PC-9 (cell line): ENCODE measurements around the gene FAM120B.

Experiments
- EZH2 ChIP-seq: fragments of 200-600 bp; sonication (generic); IDR thresholded peaks from 2 replicates; pipeline ENCODE4 v1.8.0; 2017; ENCODE audit warnings: antibody characterized with exemption, low read depth
- TF ChIP-seq, protein P1 (sequence below): fragments of 200-600 bp; sonication (generic); conservative IDR thresholded peaks from 2 replicates; pipeline ENCODE4 v1.6.1; 2017; ENCODE audit warnings: mixed run types, antibody characterized with exemption, mild to moderate bottlenecking, moderate library complexity

DNA sequence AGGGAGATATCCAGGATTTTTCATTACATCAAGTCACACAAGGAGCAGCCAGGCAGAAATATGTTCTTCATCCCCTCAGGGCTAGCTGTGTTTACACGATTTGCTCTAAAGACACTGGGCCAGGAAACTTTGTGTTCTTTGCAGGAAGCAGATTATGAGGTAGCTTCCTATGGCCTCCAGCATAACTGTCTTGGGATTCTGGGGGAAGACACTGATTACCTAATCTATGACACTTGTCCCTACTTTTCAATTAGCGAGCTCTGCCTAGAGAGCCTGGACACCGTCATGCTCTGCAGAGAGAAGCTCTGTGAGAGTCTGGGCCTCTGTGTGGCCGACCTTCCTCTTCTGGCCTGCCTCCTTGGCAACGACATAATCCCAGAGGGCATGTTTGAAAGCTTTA, 11.2 kb downstream of the FAM120B start:
- TF ChIP-seq, protein P1, sequence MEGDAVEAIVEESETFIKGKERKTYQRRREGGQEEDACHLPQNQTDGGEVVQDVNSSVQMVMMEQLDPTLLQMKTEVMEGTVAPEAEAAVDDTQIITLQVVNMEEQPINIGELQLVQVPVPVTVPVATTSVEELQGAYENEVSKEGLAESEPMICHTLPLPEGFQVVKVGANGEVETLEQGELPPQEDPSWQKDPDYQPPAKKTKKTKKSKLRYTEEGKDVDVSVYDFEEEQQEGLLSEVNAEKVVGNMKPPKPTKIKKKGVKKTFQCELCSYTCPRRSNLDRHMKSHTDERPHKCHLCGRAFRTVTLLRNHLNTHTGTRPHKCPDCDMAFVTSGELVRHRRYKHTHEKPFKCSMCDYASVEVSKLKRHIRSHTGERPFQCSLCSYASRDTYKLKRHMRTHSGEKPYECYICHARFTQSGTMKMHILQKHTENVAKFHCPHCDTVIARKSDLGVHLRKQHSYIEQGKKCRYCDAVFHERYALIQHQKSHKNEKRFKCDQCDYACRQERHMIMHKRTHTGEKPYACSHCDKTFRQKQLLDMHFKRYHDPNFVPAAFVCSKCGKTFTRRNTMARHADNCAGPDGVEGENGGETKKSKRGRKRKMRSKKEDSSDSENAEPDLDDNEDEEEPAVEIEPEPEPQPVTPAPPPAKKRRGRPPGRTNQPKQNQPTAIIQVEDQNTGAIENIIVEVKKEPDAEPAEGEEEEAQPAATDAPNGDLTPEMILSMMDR: no peak
- no peak for TF ChIP-seq EZH2
